Liver (tissue), 9 donors: Measurements from ENCODE around the gene DNAL1. TPM values are rescaled to one million over a fixed set of nuclear protein-coding genes. Genes with fewer than 3 reads are reported as not detected.

Source experiments
- DNase-seq: peaks from one replicate; pipeline ENCODE4 v3.0.0-alpha.2; 2017; ENCODE audit warnings: low spot score
- H3K27ac ChIP-seq, 2 donors: one replicate each; pipeline ENCODE4 v1.7.0; 2013; ENCODE audit warnings: inconsistent platforms in 2 of 2, low read length in 2 of 2, control low read depth in 1 of 2, low read depth in 1 of 2, mild to moderate bottlenecking in 1 of 2
- H3K27me3 ChIP-seq, 4 donors: one replicate each; pipeline versions ENCODE4 v1.6.1 to v1.7.0; 2013; ENCODE audit warnings: low read length in 3 of 4, inconsistent platforms in 1 of 4, mild to moderate bottlenecking in 1 of 4, moderate library complexity in 1 of 4; ENCODE audit not compliant: control insufficient read depth in 4 of 4, insufficient read depth in 4 of 4
- H3K36me3 ChIP-seq, 4 donors: one replicate each; pipeline versions ENCODE4 v1.6.1 to v1.7.0; 2013; ENCODE audit warnings: low read length in 3 of 4, mild to moderate bottlenecking in 3 of 4, low read depth in 1 of 4, moderate library complexity in 1 of 4; ENCODE audit not compliant: control insufficient read depth in 4 of 4, insufficient read depth in 3 of 4
- H3K4me1 ChIP-seq, 4 donors: one replicate each; pipeline versions ENCODE4 v1.6.1 to v1.7.0; 2013; ENCODE audit warnings: low read length in 3 of 4, mild to moderate bottlenecking in 3 of 4, moderate library complexity in 1 of 4; ENCODE audit not compliant: control insufficient read depth in 4 of 4, insufficient read depth in 4 of 4
- H3K4me3 ChIP-seq, 3 donors: one replicate each; pipeline versions ENCODE4 v1.6.1 to v1.7.0; 2013; ENCODE audit warnings: low read length in 3 of 3, control low read depth in 1 of 3, low read depth in 1 of 3, mild to moderate bottlenecking in 1 of 3
- H3K9ac ChIP-seq, 2 donors: one replicate each; pipeline ENCODE4 v1.7.0; 2013; ENCODE audit warnings: low read length in 2 of 2, mild to moderate bottlenecking in 2 of 2, moderate library complexity in 2 of 2, control low read depth in 1 of 2, low read depth in 1 of 2
- H3K9me3 ChIP-seq, 4 donors: one replicate each; pipeline versions ENCODE4 v1.6.1 to v1.7.0; 2013; ENCODE audit warnings: low read length in 3 of 4; ENCODE audit not compliant: control insufficient read depth in 4 of 4
- ATF3 ChIP-seq: IDR thresholded peaks from 2 replicates; pipeline ENCODE4 v1.6.1; 2016; ENCODE audit warnings: antibody characterized with exemption
- FOXA1 ChIP-seq: IDR thresholded peaks from 2 replicates; pipeline ENCODE4 v1.6.1; 2016; ENCODE audit warnings: antibody characterized with exemption
- FOXA2 ChIP-seq: IDR thresholded peaks from 2 replicates; pipeline ENCODE4 v1.6.1; 2016; ENCODE audit warnings: antibody characterized with exemption
- GABPA ChIP-seq, 2 donors: IDR thresholded peaks in 1 of 2; conservative IDR thresholded peaks in 1 of 2; 2 replicates each; pipeline ENCODE4 v1.6.1; 2016; ENCODE audit warnings: antibody characterized with exemption in 2 of 2, mild to moderate bottlenecking in 1 of 2, moderate library complexity in 1 of 2
- HNF4A ChIP-seq, 2 donors: conservative IDR thresholded peaks; 2 replicates each; pipeline ENCODE4 v1.6.1; 2016; ENCODE audit warnings: antibody characterized with exemption in 2 of 2, mild to moderate bottlenecking in 2 of 2
- HNF4G ChIP-seq: IDR thresholded peaks from 2 replicates; pipeline ENCODE4 v1.6.1; 2016; ENCODE audit warnings: antibody characterized with exemption
- NR2F2 ChIP-seq: IDR thresholded peaks from 2 replicates; pipeline ENCODE4 v1.6.1; 2016; ENCODE audit warnings: antibody characterized with exemption
- RAD21 ChIP-seq, 2 donors: IDR thresholded peaks; 2 replicates each; pipeline ENCODE4 v1.6.1; 2016; ENCODE audit warnings: antibody characterized with exemption in 2 of 2, mild to moderate bottlenecking in 2 of 2
- REST ChIP-seq: IDR thresholded peaks from 2 replicates; pipeline ENCODE4 v1.6.1; 2016; ENCODE audit warnings: antibody characterized with exemption, mild to moderate bottlenecking
- RXRA ChIP-seq, 2 donors: IDR thresholded peaks; 2 replicates each; pipeline ENCODE4 v1.6.1; 2017 to 2018; ENCODE audit warnings: antibody characterized with exemption in 2 of 2, mild to moderate bottlenecking in 1 of 2
- SP1 ChIP-seq: IDR thresholded peaks from 2 replicates; pipeline ENCODE4 v1.6.1; 2018; ENCODE audit warnings: antibody characterized with exemption, mild to moderate bottlenecking
- TAF1 ChIP-seq: conservative IDR thresholded peaks from 2 replicates; pipeline ENCODE4 v1.6.1; 2016; ENCODE audit warnings: antibody characterized with exemption, mild to moderate bottlenecking
- YY1 ChIP-seq: IDR thresholded peaks from 2 replicates; pipeline ENCODE4 v1.6.1; 2016; ENCODE audit warnings: antibody characterized with exemption, mild to moderate bottlenecking
- ZBTB33 ChIP-seq: IDR thresholded peaks from 2 replicates; pipeline ENCODE4 v1.6.1; 2016; ENCODE audit warnings: antibody characterized with exemption
- WGBS: extraction: QIAGEN DNeasy Blood & Tissue Kit; methylation state at CpG from one replicate; pipeline ENCODE4 v1.1.7; 2013; 5-methylcytosine and 5-hydroxymethylcytosine counted together
- polyA plus RNA-seq, 2 donors: library from polyadenylated mRNA; stranded (reverse) in 1 of 2; unstranded in 1 of 2; fragments of 200-250 nt in 1 of 2; fragments of >200 nt in 1 of 2; fragmentation: Nextera tagmentation in 1 of 2; extraction: Ambion mirVana in 1 of 2; gene quantifications; one replicate each; pipeline versions ENCODE4 v1.2.1 to v1.2.3, GENCODE V29; 2013 to 2015
- total RNA-seq, 2 donors: library from RNA; depleted of rRNA; stranded (reverse); fragments of >200 nt; gene quantifications; one replicate each; pipeline ENCODE4 v1.2.3, GENCODE V29; 2014
- TF ChIP-seq, protein P1 (sequence below): IDR thresholded peaks from 2 replicates; pipeline ENCODE4 v1.6.1; 2016; ENCODE audit warnings: antibody characterized with exemption
- TF ChIP-seq, protein P2 (sequence below): fragments of 150-350 bp; IDR thresholded peaks from 2 replicates; pipeline ENCODE4 v1.5.1; 2017; ENCODE audit warnings: improper control_type of control experiment, low read depth, low read length; ENCODE audit not compliant: missing input control
- donor health status: healthy.
- donor health status: healthy.
- donor health status: healthy.
- donor health status: healthy.
- donor health status: healthy.

Gene DNAL1
- total and polyA plus RNA-seq, 4 donors = 1.9 to 3.4 (median 2.4) TPM

GRCh38 chr14:73738518-73739173, 93.9 kb downstream of the DNAL1 start:
- H3K27me3 ChIP-seq = no peaks in the 10 kb centered on the region
- no peak overlapping the region for H3K4me3 ChIP-seq
- peaks cover 7 to 45% (median 16%) of the 10 kb centered on the region in 4 donors for H3K36me3 ChIP-seq
- H3K9me3 ChIP-seq = no peaks in the 10 kb centered on the region
- 93% methylated on average over 22 of the region's 22 CpGs for WGBS
- TF ChIP-seq SP1 (no peak), YY1 (no peak), HNF4A (conservative IDR thresholded peaks at IDR 0.05) (no peak), FOXA1 (no peak), ATF3 (no peak), RAD21 (IDR thresholded peaks at IDR 0.05) (no peak), REST (no peak), RXRA (IDR thresholded peaks at IDR 0.05) (no peak), ZBTB33 (no peak)
- TF ChIP-seq, protein P1, sequence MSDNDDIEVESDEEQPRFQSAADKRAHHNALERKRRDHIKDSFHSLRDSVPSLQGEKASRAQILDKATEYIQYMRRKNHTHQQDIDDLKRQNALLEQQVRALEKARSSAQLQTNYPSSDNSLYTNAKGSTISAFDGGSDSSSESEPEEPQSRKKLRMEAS = no peak
- no peak overlapping the region for H3K27ac ChIP-seq
- H3K9ac ChIP-seq = no peak overlapping the region
- peaks cover 16 to 47% (median 40%) of the 10 kb centered on the region in 4 donors for H3K4me1 ChIP-seq
- DNase-seq = peak; percentile 32

DNA sequence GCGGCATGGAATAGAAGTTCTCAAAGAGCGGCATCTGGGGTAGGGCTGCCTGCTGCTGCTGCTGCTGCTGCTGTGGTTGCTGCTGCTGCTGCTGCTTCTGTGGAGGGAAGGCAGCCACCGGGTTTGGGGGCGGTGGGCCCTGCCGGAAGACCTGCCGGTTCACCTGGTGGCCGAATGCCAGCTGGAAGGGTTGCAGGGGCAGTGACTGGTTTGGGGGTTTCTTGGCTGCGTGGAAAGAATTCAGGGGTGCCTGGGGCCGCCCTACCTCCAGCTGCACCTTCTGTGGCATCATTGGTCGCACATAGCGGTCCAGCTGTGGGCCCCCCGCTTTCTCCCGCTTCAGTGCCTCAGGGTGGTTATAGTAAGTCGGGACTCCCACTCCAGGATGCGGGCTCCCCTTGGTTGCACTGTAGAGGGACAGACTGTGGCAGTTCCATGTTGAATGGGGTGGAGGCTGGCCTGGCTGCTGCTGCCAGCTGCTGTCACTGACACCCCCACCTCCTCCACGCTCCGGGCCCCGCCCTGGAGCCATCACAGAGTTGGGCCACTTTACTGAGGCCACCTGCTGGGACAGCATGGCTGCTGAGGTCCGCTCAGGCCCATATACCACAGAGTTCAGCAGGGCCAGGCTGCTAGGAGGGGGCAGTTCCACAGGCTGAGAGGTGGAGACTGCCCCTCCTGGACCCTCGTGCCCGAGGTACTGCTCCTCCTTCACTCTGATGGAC, 94.5 kb downstream of the DNAL1 start:
- H3K9me3 ChIP-seq = no peaks in the 10 kb centered on the region
- no peaks in the 10 kb centered on the region for H3K27me3 ChIP-seq
- WGBS = 89% methylated on average over 21 of the region's 21 CpGs
- peaks cover 16 to 54% (median 47%) of the 10 kb centered on the region in 4 donors for H3K4me1 ChIP-seq
- no peak overlapping the region for H3K4me3 ChIP-seq
- peaks cover 7 to 43% (median 15%) of the 10 kb centered on the region in 4 donors for H3K36me3 ChIP-seq
- peak overlapping the region in 1 of 2 donors; percentile 32 for H3K27ac ChIP-seq
- DNase-seq = peak; percentile 34
- no peak overlapping the region for H3K9ac ChIP-seq
- TF ChIP-seq ZBTB33 = no peak
- no peak for TF ChIP-seq FOXA1
- no peak for TF ChIP-seq FOXA2
- TF ChIP-seq GABPA (IDR thresholded peaks at IDR 0.05 in 1 of 2, conservative IDR thresholded peaks at IDR 0.05 in 1 of 2) = no peak
- TF ChIP-seq, protein P2, sequence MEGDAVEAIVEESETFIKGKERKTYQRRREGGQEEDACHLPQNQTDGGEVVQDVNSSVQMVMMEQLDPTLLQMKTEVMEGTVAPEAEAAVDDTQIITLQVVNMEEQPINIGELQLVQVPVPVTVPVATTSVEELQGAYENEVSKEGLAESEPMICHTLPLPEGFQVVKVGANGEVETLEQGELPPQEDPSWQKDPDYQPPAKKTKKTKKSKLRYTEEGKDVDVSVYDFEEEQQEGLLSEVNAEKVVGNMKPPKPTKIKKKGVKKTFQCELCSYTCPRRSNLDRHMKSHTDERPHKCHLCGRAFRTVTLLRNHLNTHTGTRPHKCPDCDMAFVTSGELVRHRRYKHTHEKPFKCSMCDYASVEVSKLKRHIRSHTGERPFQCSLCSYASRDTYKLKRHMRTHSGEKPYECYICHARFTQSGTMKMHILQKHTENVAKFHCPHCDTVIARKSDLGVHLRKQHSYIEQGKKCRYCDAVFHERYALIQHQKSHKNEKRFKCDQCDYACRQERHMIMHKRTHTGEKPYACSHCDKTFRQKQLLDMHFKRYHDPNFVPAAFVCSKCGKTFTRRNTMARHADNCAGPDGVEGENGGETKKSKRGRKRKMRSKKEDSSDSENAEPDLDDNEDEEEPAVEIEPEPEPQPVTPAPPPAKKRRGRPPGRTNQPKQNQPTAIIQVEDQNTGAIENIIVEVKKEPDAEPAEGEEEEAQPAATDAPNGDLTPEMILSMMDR = no peak
- no peak for TF ChIP-seq RXRA (IDR thresholded peaks at IDR 0.05)
- no peak for TF ChIP-seq NR2F2
- TF ChIP-seq TAF1 = no peak
- no peak for TF ChIP-seq SP1
- TF ChIP-seq HNF4G = no peak
- no peak for TF ChIP-seq REST
